ENCODE measurements around the gene PSMD9.

DNA sequence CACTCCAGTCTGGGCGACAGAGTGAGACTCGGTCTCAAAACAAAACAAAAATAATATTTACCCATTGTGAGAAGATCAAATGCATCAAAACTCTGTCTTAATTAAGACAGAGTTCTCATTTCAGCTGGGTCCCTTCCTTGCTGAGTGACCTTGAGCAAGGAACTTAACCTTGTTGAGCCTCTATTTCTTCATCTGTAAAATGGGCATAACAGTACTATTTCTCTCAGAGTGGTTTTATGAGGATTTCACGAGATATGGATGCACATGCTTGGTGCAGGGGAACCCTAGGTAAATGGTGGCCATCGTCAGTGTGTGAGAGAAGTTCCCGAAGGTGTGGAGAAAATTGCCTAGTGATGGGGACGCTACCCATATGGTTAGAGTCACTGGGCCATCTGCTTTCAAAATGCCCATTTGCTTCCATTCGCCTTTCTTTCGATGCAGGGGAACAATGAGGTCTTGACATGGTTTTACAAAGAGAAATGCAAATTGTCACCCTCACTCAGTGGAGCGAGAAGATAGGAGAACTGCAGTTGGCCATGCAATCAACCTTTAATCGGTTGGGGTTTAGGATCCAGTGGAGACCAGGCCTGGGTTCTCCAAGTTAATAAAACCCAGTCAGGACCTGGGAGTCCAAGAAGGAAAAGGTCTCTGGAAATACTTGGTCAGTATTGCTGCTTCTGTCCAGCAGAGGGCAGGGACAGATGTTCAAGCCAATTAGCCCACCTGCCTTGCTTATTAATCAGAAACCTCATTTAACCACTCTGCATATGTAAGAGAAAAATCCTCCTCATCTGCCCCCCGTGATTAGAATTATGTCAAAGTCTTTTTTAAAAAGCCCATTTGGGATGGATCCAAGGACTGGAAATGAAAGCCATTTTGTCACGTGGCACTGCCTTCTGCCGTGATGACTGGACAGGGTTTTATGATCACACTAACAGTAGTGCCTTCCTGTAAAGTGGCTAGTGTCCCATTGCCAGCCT, 67.0 kb downstream of the PSMD9 start:
- no peak for TF ChIP-seq POLR2A (IDR thresholded peaks at IDR 0.05; ENCODE audit: low read length)
- TF ChIP-seq GATA1 (IDR thresholded peaks at IDR 0.05; ENCODE audit: low read depth, low read length) = no peak

Measured in erythroblast (primary cell).